NCI-H1105 (cell line): ENCODE results near the gene CCM2.

ENCODE experiments used
- DNase-seq: peaks from one replicate; lab custom pipeline; 2025; lab: John Stamatoyannopoulos, UW

Gene CCM2

DNA sequence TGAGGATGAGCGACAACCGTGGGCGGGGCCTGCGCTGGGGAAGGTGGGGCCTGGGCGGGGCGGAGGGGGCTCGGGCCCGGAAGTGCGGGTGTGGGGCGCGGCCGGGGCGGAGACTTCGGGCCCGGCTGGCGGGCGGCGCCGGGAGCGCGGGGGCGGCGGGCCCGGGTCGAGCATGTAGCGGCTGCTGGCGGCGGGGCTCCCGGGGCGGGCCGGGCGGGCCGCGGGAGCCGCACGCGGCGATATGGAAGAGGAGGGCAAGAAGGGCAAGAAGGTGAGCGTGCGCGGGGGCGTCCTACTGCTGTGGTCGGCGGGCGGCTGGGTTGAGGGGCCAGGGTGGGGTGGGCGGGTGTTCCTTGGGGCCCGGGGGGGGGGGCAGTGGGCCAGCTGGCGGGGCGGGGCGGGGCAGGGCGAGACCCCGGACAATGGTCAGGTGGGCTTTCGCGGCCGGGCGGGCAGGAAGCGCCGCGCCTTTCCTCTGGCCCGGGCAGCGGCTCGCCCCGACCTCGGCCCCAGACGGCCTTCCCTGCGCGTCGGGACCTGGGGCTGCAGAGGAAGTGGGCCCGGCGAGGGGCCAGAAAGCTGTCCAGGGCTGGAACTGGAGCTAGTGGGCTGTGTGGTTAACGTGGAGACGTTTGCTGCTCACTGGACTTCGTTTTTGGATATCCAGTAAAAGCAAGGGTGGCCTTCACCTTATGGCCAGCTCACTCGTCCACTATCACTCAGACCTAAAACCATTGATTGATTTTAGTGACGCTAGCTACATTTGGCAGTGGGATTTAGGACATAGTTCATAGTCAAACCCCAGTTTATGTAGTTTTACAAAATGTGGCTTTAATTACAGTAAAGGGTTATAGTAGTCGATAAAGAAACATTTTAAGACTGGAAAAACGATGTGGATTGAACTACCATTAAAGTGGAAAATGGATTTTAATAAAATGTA, at the start of gene CCM2:
Gene CCM2 (plus strand): TSS at position 109 of the 940 bp plus-strand sequence. CDS start 133 bp downstream, at position 242.
- DNase-seq, result no peak

- no peak for DNase-seq
Measured at GRCh38 chr7:44953156-44953555, 46.8 kb upstream of the CCM2 start.

DNA sequence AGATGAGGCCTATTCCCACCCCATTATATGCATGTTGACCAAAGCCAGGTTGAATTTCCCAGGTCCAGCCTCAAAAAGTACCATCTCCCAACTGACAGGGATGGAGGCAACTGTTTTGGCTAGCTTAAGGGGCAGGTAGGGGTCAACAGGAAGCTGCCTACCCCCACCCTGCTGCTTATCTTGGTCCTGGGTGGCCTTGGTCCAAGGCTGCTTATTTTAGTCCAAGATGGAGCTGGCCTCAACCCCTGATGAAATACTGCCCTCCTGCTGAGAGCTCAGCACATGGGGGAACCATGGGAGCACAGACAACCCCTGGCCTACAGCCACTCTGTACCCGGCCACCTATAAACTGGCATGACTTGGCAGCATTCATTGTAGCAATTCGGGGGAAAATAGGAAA, 44.3 kb upstream of the CCM2 start:
- no peak for DNase-seq

DNA sequence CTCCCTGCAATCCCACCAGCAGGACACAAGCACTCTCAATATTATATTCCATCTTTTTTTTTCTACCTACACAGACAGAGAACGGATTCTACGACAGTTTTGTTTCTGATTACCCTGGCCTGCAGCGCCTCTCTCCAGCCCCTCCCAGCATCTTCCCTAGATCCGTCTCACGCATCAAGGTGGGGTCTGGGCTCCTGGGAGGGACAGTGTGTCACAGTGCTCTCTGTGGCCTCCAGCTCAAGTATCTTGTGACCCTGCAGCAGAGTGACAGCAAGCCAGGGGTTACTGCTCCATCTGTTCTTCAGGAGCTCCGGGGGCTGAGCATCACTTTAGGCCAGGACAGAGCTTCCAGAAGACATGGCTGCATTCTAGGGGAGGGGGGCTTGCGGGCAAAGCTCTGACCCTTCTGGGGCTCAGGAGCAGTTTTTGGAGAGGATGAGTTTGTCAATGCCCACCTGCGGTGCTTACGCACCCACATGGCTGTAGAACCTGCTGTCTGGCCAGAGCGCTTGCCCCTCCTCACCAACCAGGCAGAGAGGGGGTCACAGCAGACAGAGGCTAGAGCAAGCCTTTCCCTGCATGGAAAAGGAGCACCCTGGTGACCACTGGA, 43.7 kb upstream of the CCM2 start:
- DNase-seq, result no peak

- DNase-seq, result no peak
Measured at GRCh38 chr7:44958645-44959344, 41.2 kb upstream of the CCM2 start.

DNA sequence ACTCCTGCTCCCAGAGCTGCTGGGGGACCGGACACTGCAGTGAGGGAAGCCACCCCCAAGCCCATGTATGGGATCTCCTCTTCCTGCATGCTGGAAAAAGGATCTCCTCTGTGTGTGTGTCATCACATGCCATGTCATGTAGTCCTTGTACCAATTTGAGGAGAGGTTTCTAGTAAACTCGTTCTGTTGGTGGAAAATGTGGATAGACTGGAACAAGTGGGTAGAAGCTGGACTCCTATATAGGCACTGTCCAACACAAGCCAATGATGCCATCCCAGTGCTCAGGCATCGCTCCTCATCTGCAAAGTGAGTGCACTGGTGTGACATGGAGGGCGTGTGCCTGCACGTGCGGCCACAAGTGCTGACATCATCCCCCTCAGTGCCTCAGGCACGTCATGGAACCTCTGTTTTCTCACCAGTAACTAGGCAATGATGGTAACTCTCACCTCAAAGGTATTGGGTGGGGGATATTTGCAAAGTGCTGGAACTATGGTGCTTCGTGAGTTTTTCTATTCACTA, 40.5 kb upstream of the CCM2 start:
- no peak for DNase-seq

- DNase-seq, result no peak
Measured at GRCh38 chr7:44960011-44960580, 39.9 kb upstream of the CCM2 start.

GRCh38 chr7:44961844-44962482, 38.0 kb upstream of the CCM2 start:
- no peak for DNase-seq

GRCh38 chr7:44962483-44963251, 37.3 kb upstream of the CCM2 start:
- DNase-seq, result no peak

GRCh38 chr7:44963364-44964290, 36.4 kb upstream of the CCM2 start:
- DNase-seq, result no peak

- no peak for DNase-seq
Measured at GRCh38 chr7:44964384-44964830, 35.6 kb upstream of the CCM2 start.

DNA sequence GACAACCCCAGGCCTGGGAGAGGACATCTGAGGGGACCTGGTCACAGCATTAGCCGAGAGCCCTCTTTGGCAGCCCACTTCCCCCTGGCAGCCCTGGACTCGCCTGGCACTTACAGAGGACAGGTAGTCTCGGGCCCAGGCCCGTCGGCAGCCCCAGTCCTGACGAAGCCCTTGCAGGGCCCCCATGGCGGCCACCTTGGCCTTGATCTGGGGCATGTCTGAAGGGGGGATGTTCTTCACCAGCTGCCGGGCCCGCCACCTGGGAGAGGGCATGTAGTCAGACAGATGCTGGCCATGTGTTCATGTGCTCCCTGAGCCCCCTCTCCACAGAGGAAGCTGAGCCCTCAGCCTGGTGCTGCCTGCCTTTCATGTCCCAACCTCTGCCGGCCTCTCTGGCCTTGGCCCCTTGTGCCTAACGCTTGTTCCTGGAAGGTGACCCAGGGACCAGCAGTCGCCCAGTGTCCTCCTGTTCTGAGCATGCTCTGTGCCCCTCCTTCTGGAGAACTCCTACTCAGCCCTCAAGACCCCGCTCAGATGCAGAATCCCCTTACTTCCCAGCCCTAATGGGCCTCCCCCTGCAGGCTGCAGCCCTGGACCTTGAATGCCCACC, 35.1 kb upstream of the CCM2 start:
- DNase-seq, result no peak

- no peak for DNase-seq
Measured at GRCh38 chr7:44965441-44965903, 34.5 kb upstream of the CCM2 start.

- no peak for DNase-seq
Measured at GRCh38 chr7:44965937-44966730, 33.9 kb upstream of the CCM2 start.

- DNase-seq, result no peak
Measured at GRCh38 chr7:44966731-44967538, 33.1 kb upstream of the CCM2 start.

DNA sequence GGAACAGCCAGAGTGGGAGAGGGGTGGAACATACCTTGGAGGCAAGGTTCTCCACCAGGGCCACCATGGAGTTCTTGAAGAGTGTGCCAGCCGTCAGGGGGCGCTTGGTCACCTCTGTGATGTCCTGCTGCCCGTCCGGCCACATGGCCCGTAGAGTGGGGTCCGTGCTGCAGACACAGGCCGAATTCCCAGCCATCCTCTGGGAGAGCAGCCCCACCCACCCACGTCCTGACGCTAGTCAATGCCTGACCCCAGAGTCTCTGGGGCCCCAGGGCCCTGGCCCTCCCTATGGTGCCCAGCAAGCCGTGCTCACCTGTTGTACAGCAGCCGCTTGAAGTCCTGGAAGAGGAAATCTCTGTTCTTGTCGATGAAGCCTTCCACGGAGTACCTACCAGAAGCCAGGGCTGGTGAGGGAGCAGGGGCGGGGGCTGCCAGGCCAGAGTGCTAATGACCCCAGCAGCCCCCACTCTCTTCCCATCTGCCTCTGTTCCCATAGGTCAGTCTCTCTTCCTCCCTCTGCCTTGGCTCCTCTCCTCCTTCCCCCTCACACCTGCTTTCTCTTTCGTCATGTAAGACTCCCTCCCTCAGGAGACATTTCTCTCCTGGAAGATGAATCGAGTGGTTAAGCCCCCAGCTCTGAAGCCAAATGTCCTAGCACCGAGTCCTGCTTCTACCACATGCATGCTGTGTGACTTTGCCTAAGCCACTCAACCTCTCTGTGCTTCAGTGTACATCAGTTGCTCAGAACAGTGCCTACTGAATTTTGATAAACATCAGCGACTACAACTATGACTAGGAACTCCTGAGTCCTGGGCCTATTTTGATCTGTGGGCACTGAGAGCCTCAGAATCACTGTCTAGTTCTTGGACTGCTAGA, 32.2 kb upstream of the CCM2 start:
- DNase-seq, result no peak
